Jurkat, Clone E6-1 (cell line): Measurements from ENCODE around the gene FAM120B.
A peak's percentile ranks its signal among the peaks of the same experiment; 100 is the strongest.

Experiments used
- DNase-seq: peaks from one replicate; pipeline ENCODE4 v3.0.0-alpha.2; 2011; ENCODE audit warnings: low read depth, low spot score
- H3K4me3 ChIP-seq: 2 replicates; pipeline ENCODE4 v1.5.1; 2011; ENCODE audit warnings: mild to moderate bottlenecking, low read length, control low read depth, moderate library complexity

The FAM120B gene

GRCh38 chr6:170293341-170294231, 13.0 kb upstream of the FAM120B start:
- no peak overlapping the region for H3K4me3 ChIP-seq
- DNase-seq: no peak

- no peak for DNase-seq
- H3K4me3 ChIP-seq: no peak overlapping the region
Observed at GRCh38 chr6:170294298-170294730, 12.2 kb upstream of the FAM120B start.

DNA sequence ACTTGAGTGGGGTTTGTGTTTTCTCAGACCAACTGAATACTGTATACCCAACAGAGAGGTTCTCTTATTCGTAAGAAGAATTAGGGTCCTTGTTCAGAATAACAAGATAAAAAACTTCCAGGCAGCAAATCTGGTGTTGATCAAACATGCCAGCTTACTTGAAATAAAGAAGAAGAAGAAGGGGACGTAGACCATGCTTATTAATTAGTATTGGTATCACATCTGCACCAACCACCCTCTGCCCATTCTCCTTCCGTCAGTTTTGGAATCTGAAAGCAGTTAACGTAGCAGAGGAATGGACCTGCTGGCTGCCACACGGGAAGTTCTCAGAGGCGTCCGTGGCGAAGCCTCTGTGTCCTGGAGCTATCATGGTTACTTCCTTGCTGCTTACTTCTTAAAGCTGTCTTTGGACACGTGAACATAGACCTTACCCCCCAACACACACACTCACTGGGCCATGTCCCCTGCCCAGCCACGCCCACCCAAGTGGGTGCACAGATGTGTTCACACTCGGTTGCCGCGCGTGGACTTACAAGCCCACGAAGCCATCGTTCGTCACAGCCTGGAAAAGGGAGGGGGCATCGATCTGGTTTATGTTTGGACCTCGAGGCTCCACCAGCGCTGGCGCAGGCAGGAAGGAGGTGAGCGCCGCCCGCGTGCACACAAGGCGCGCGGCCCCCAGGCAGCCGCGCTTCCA, 11.6 kb upstream of the FAM120B start:
- H3K4me3 ChIP-seq: peak overlapping the region; percentile 45
- no peak for DNase-seq

GRCh38 chr6:170295510-170296422, 10.8 kb upstream of the FAM120B start:
- no peak for DNase-seq
- peak overlapping the region; percentile 45 for H3K4me3 ChIP-seq

GRCh38 chr6:170296423-170296745, 10.2 kb upstream of the FAM120B start:
- no peak overlapping the region for H3K4me3 ChIP-seq
- DNase-seq: no peak

- no peak overlapping the region for H3K4me3 ChIP-seq
- no peak for DNase-seq
Observed at GRCh38 chr6:170296746-170297575, 9.6 kb upstream of the FAM120B start.

GRCh38 chr6:170297576-170298330, 8.8 kb upstream of the FAM120B start:
- no peak overlapping the region for H3K4me3 ChIP-seq
- DNase-seq: no peak

- no peak for DNase-seq
Observed at GRCh38 chr6:170298688-170299087, 7.9 kb upstream of the FAM120B start.

GRCh38 chr6:170301184-170301583, 5.4 kb upstream of the FAM120B start:
- no peak for DNase-seq
- no peak overlapping the region for H3K4me3 ChIP-seq

More at GRCh38 chr6:170298688-170299087, 7.9 kb upstream of the FAM120B start:
- no peak overlapping the region for H3K4me3 ChIP-seq

DNA sequence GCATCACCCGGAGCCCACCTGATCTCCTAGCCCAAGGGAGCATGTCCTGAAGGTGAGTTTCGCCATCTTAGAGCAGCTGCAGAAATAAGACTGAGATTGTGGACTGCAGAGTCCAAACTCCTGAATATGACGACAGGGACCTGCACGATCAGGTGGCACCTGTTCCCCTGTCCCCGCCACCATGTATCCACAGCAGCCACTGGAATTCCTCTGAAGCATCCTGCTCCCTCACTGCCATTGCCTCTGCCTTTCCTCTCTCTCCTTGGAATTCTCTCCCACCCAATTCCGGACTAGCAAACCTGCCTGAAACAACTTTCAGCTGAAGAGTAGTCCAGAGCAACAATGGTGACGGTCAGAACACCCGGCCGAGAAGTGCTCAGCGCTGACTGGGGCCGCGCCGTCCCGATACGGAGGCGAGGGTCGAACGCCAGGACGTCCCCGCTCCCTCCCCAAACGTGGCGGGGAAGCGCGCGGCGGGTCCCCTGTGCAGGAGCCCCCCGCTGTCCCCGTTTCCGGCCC, 694 bp upstream of the FAM120B start:
- peak overlapping the region; percentile 97 for H3K4me3 ChIP-seq
- DNase-seq: no peak

GRCh38 chr6:170307080-170307545, 555 bp downstream of the FAM120B start:
- DNase-seq: no peak
- peak overlapping the region; percentile 97 for H3K4me3 ChIP-seq

DNA sequence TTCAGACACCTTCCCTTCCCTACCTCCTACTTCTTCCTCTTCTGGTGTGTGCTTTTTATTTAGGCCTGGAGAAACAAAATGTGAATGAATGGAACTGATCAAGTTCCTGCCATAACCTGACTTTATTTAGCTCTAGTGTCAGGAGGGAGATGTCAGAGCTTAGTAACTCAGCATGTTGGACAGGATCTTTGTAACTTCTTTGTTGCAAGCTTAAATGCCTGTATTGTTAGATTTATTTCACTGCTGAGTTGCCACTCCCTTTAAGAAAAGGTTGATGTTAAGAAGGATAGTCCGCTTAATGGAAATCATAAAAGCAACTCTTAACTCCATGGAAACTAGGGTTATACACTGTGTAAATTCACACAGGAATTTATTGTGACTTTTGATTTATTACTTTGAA, 2.2 kb downstream of the FAM120B start:
- no peak for DNase-seq
- H3K4me3 ChIP-seq: no peak overlapping the region

DNA sequence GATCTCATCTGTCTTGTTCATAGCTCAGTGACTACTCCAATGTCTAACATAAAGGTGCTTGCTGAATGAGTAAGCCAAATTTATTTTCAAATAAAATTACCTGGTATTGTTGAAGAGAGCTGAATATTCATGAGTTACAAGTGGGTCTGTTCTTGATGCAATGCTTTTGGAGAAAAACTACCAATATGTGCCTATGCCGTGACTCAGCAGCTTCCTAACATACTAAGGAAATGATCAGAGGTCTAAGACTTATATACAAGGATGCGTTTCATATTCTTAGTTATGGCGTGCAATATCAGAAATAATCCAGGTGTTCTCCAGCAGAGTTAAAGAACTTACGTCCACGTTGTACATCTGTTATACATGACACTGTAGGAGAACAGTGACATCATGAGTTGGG, 5.1 kb downstream of the FAM120B start:
- no peak for DNase-seq
- H3K4me3 ChIP-seq: no peak overlapping the region

DNA sequence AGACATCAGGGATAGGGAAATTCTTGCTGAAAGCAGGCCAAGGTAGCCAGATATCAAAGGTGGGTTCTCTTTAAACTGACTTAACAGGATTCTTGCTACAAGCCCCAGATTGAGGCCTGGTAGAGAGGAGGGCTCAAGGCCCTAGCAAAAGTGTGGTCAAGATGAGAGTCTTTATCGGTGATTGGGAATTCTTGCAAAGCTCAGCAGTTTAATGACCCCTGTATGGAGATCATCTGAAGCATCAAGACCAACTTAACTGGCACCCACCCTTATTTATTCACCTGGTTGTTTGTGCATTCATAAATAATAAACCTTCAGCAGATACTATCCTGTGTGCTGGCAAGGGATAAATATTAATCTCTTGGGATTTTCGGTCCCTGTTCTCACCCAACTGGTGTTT, 6.3 kb downstream of the FAM120B start:
- DNase-seq: no peak
- no peak overlapping the region for H3K4me3 ChIP-seq

GRCh38 chr6:170313716-170314295, 7.2 kb downstream of the FAM120B start:
- no peak for DNase-seq
- H3K4me3 ChIP-seq: no peak overlapping the region

DNA sequence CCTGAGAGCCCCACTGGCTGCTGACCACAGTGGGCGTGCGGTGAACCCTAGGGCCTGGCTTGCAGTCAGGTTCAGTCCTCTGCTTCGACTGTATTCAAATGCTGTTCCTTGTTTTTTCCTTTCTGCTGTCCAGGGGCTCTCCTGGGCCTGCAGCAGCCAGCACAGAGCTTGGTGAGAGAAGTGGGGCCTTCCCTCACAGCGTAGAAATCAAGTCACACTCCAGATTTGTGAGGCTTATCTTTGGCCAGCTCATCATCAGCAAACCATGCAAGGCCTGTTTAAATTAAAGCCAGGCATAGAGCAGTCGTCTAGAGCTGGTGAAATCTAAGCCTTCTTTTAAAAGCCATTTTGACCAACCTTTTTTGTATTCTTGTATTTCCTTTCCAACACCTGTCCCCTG, 8.4 kb downstream of the FAM120B start:
- DNase-seq: no peak
- no peak overlapping the region for H3K4me3 ChIP-seq

- no peak for DNase-seq
- H3K4me3 ChIP-seq: no peak overlapping the region
Observed at GRCh38 chr6:170316071-170316470, 9.5 kb downstream of the FAM120B start.
